Stimulated activated CD8-positive, alpha-beta memory T cell treated with anti-CD3 and anti-CD28 coated beads, Interleukin-15, amount 100 ng/mL, for 48 hours (primary cell): ENCODE measurements around the gene ARHGAP9.
"Not testable (repeated sequence)": the region's sequence is repeated elsewhere in the genome, so short reads cannot be mapped to it uniquely, and the experiment has no call there.

Experiments used
- DNase-seq, 2 donors: peaks; one replicate each; pipeline ENCODE4 v3.0.0-alpha.2; 2020; ENCODE audit warnings: low read depth in 2 of 2

The ARHGAP9 gene

GRCh38 chr12:57458665-57459054 is 21.0 kb downstream of the ARHGAP9 start:
- DNase-seq = no peak

GRCh38 chr12:57456737-57457490 is 22.8 kb downstream of the ARHGAP9 start:
- no peak for DNase-seq

DNA sequence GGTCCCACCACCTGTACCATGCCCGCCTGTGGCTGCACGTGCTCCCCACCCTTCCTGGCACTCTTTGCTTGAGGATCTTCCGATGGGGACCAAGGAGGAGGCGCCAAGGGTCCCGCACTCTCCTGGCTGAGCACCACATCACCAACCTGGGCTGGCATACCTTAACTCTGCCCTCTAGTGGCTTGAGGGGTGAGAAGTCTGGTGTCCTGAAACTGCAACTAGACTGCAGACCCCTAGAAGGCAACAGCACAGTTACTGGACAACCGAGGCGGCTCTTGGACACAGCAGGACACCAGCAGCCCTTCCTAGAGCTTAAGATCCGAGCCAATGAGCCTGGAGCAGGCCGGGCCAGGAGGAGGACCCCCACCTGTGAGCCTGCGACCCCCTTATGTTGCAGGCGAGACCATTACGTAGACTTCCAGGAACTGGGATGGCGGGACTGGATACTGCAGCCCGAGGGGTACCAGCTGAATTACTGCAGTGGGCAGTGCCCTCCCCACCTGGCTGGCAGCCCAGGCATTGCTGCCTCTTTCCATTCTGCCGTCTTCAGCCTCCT is 23.4 kb downstream of the ARHGAP9 start:
- no peak for DNase-seq

DNA sequence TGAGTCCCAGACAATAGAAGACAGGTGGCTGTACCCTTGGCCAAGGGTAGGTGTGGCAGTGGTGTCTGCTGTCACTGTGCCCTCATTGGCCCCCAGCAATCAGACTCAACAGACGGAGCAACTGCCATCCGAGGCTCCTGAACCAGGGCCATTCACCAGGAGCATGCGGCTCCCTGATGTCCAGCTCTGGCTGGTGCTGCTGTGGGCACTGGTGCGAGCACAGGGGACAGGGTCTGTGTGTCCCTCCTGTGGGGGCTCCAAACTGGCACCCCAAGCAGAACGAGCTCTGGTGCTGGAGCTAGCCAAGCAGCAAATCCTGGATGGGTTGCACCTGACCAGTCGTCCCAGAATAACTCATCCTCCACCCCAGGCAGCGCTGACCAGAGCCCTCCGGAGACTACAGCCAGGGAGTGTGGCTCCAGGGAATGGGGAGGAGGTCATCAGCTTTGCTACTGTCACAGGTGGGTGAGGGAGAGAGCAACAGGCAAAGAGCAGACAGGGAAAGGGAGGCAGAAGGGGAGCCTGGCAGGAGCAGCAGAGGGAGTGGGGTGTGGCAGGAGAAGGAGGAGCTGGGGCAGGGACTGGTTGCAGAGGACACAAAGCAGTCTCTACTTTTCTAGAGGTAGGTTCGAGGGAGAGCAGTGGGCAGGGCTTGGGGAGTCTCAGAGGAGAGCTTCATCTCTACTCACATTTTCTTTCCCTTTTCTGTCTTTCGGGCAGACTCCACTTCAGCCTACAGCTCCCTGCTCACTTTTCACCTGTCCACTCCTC is 24.1 kb downstream of the ARHGAP9 start:
- DNase-seq = no peak

DNA sequence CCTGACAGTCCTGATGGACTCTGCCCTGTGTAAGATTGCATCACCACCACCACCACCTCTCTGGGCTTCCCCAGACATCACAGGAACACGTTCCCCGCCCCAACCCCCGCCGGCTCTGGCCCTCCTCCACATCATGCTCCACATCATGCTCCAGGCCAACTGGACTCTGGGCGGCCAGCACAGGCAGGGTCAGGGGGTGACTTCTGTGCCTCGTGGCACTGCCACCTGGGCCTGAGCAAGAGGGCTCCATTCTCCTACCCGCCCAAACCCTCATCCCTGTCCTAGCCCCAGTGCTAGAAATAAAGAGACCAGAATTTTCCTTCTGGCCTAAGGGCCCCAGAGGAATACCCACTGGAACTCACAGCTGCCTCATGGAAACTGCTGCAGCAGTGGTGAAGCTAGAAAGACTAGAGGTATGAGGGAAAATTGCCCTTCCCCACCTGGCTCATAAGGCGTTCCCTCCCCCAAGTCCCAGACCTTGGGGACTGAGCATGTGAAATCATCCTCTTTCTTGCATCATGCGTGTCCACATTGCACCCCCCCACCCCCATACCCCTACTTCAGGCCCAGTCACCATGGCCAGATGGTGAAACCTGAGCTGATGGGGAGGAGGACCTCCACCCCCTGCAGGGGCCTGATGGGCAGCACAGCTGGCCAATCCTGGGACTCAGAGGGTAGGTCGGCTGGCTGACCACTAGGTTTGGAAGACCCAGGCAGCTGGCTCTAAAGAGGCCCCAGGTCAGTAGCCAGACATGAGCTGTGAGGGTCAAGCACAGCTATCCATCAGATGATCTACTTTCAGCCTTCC is 24.9 kb downstream of the ARHGAP9 start, which contains the start of gene INHBE:
TSS of gene INHBE (plus strand) at position 742 of the 808 bp plus-strand sequence. CDS start 230 bp downstream, outside the sequence.
- DNase-seq = no peak

DNA sequence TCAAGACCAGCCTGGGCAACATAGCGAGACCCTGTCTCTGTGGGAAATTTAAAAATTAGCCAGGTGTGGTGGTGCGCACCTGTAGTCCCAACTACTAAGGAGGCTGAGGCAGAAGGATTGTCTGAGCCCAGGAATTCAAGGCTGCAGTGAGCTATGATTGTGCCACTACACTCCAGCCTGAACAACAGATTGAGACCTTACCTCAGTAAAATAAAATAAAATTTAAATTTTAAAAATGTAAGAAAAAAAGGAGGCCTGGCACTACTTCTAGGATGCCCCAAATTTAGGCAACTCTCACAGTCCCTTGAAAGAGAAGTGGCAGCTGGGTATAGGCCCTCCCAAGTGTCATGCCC is 25.5 kb downstream of the ARHGAP9 start:
- DNase-seq = no peak

DNA sequence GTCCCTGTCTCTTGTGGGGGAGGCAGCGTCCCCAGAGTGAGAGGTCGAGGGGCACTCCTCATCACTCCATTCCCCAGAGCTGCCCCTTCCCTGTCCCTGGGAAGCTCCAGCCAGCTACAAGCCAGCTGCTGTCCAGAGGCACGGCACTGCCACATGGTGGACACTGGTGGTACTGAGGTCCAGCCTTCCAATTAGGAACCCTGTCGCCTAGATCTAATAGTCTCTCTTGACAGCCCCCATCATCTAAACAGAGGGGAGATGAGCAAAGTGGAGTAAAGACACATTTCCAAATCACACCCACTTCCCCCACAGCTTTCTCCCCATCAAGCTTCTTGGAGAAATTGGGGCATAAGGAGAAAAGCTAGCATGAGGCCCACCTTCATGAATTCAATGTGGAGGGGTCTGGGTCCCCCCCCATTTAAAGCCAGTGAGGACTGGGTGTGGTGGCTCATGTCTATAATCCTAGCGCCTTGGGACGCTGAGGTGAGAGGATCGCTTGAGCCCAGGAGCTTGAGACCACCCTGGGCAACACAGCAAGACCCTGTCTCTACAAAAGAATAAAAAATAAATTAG is 26.6 kb downstream of the ARHGAP9 start:
- no peak for DNase-seq

DNA sequence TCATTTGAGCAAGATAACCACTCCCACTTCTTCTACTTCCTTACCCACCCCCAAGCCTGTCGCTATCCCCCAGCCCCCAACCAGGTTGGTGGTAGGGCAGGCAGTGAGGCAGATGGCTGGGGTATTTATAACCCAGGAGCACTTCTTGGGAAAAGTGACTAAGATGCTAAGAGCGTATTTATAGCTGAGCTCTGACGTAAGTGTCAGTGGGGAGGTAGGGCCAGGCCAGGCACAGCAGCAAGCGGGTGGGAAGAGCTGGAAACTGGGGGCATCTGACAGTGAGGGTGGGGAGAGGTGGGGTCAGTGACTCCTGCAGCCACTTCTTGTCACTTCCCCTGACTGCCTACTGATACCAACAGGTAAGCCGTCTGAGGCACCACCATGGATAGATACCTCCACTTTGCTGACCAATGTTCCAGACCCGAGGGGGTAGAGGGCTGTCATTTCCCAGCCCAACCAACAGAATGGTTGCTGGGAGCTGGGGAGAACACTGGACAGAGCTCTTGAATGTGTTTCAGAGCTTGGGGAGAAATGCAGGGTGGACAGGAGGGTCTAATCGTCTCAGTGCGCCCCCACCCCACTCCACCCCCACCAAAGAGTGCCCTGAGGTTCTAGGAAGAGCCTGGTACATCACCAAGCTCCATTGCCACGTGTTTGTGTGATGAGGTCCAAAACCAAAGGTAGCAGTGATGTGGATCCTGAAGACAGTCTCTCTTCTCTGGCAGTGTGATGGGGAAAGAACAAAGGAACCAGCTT is 27.3 kb downstream of the ARHGAP9 start:
- no peak for DNase-seq

DNA sequence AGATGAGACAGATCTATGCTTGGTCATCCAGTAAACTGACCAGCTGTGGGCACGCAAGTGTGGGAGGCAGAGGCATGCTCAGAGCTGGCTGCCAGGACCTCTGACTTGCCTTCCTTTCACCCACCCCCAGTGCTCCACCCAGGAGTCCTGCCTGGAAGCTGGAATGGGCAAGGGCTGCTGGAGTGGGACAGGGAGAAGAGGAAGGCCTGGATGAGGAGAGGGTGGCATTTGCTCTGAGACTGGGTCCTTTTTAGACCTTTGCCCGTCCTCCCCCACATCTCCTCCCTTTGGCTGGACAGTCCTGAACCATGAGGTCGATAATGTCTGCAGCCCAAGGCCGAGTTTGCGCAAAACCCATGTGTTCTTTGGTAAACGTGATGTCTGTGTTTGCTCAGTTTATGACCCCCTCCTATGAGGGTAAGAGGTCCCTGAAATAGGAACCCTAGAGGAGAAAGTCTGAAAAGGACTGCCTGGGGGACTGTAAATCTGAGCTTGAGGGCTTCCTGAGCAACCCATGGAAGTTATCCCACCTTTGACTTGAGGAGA is 28.4 kb downstream of the ARHGAP9 start:
- DNase-seq = no peak

DNA sequence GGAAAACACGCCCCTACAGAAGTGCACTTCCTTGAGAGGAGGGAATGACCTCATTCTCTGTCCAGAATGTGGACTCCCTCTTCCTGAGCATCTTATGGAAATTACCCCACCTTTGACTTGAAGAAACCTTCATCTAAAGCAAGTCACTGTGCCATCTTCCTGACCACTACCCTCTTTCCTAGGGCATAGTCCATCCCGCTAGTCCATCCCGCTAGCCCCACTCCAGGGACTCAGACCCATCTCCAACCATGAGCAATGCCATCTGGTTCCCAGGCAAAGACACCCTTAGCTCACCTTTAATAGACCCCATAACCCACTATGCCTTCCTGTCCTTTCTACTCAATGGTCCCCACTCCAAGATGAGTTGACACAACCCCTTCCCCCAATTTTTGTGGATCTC is 29.6 kb downstream of the ARHGAP9 start:
- DNase-seq = no peak

- no peak for DNase-seq
Measured at GRCh38 chr12:57449375-57449774, 30.3 kb downstream of the ARHGAP9 start.

GRCh38 chr12:57448669-57449068 is 31.0 kb downstream of the ARHGAP9 start:
- no peak for DNase-seq

- no peak for DNase-seq
Measured at GRCh38 chr12:57446292-57446960, 33.2 kb downstream of the ARHGAP9 start.

DNA sequence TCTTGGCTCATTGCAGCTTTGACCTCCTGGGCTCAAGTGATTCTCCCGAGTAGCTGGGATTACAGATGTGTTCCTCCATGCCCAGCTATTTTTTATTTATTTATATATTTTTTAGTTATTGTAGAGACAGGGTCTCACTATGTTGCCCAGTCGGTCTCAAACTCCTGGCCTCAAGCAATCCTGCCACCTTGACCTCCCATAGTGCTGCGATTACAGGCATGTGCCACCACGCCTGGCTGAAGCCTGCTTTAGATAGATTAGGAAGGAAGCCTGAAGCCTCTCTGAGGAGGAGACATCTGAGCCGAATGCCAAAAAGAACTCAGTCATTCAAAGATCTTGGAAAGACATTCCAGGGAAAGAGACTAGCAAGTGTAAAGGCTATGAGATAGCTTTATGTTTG is 34.9 kb downstream of the ARHGAP9 start:
- DNase-seq = no peak

GRCh38 chr12:57444337-57444736 is 35.3 kb downstream of the ARHGAP9 start:
- DNase-seq = not testable (repeated sequence)

DNA sequence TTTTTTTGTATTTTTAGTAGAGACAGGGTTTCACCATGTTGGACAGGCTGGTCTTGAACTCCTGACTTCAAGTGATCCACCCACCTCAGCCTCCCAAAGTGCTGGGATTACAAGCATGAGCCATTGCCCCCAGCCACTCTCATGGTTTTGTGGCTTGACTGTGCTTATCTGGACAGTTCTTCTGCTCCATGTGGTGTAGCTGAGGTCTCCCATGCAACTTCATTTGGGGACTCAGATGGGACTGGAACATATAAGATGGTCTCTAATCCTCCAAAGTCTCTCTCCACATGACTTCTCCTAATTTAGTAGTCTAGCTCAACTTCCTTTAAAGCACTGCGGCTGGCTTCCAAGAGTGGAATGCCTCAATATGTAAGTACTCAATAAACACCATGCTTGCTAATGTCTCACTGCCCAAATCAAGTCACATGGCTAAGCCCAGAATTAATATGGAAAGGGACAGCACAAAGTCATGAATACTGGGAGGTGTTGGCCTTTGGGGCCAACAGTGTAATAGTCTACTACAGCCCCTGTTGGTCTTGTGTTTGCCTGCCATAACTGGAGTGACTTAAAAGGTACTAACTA is 37.7 kb downstream of the ARHGAP9 start:
- DNase-seq = no peak

GRCh38 chr12:57441393-57441792 is 38.3 kb downstream of the ARHGAP9 start:
- DNase-seq = not testable (repeated sequence)

DNA sequence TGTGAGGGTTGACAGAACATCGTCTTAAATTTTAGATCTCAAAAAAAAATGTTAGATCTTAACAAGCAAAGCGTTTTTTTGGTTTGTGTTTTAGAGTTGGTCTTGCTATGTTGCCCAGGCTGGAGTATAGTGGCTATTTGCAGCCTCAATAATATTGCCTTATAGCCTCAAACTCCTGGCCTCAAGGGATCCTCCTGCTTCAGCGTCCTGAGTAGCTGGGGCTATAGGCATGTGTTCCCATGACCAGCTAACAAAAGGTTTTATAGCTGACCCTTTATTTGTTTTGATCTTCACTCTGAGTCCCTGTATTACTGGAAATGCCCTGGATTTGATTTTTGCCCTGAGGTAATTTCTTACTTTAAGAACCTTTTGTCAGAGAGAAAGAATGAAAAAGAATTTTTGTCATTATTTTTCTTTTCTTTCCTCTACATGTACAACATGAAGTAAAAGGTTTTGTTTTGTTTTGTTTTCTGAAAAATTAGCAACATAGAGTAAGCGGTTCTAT is 39.9 kb downstream of the ARHGAP9 start:
- no peak for DNase-seq

GRCh38 chr12:57438400-57438799 is 41.3 kb downstream of the ARHGAP9 start:
- no peak for DNase-seq

GRCh38 chr12:57435293-57435692 is 44.4 kb downstream of the ARHGAP9 start:
- DNase-seq = no peak
